IPS-11a (cell line): Measurements from ENCODE around the gene PCGF1.

Experiments used
- H3K4me3 ChIP-seq: one replicate; pipeline ENCODE4 v1.5.1; 2013; ENCODE audit warnings: low read depth, low read length, control low read depth

Gene PCGF1

GRCh38 chr2:74507145-74507925, at the start of gene PCGF1:
Gene PCGF1, minus strand, starts transcription at chr2:74507695. Its CDS starts 27 bp downstream, at chr2:74507668.
- peak within 1 kb of the TSS; percentile 99 for H3K4me3 ChIP-seq

GRCh38 chr2:74556831-74557370, 49.4 kb upstream of the PCGF1 start:
- H3K4me3 ChIP-seq: no peak overlapping the region

GRCh38 chr2:74556159-74556558, 48.7 kb upstream of the PCGF1 start:
- H3K4me3 ChIP-seq: no peak overlapping the region

GRCh38 chr2:74555610-74556103, 48.2 kb upstream of the PCGF1 start:
- H3K4me3 ChIP-seq: peak overlapping the region; percentile 88

- H3K4me3 ChIP-seq: peak overlapping the region; percentile 88
Measured at GRCh38 chr2:74554820-74555531, 47.5 kb upstream of the PCGF1 start.

- H3K4me3 ChIP-seq: peak within 1 kb of the TSS; percentile 88
Measured at GRCh38 chr2:74553892-74554819, 46.7 kb upstream of the PCGF1 start, which contains the start of the genes DOK1 and LOXL3. Gene DOK1, plus strand, starts transcription at chr2:74554720. Its CDS starts 35 bp downstream, at chr2:74554755. Gene LOXL3, minus strand, starts transcription at chr2:74553942. Its CDS starts 1,308 bp downstream, at chr2:74552634.

- peak overlapping the region; percentile 88 for H3K4me3 ChIP-seq
Measured at GRCh38 chr2:74552914-74553811, 45.7 kb upstream of the PCGF1 start.

- H3K4me3 ChIP-seq: no peak overlapping the region
Measured at GRCh38 chr2:74551942-74552913, 44.7 kb upstream of the PCGF1 start.

- H3K4me3 ChIP-seq: no peak overlapping the region
Measured at GRCh38 chr2:74551530-74551929, 44.0 kb upstream of the PCGF1 start.

GRCh38 chr2:74550231-74550630, 42.7 kb upstream of the PCGF1 start:
- H3K4me3 ChIP-seq: no peak overlapping the region

GRCh38 chr2:74548900-74549826, 41.7 kb upstream of the PCGF1 start:
- H3K4me3 ChIP-seq: peak overlapping the region; percentile 69

- peak overlapping the region; percentile 69 for H3K4me3 ChIP-seq
Measured at GRCh38 chr2:74548285-74548899, 40.9 kb upstream of the PCGF1 start.

GRCh38 chr2:74546004-74546403, 38.5 kb upstream of the PCGF1 start:
- H3K4me3 ChIP-seq: no peak overlapping the region

GRCh38 chr2:74544634-74545033, 37.1 kb upstream of the PCGF1 start:
- no peak overlapping the region for H3K4me3 ChIP-seq

GRCh38 chr2:74542978-74543377, 35.5 kb upstream of the PCGF1 start:
- no peak overlapping the region for H3K4me3 ChIP-seq

- H3K4me3 ChIP-seq: no peak overlapping the region
Measured at GRCh38 chr2:74540291-74540690, 32.8 kb upstream of the PCGF1 start.

GRCh38 chr2:74538881-74539339, 31.4 kb upstream of the PCGF1 start:
- no peak overlapping the region for H3K4me3 ChIP-seq
